Frontal cortex (tissue), 4 donors: ENCODE results near the gene ERVFRD-1. TPM values are rescaled to one million over a fixed set of nuclear protein-coding genes. Genes with fewer than 3 reads are reported as not detected.
"Not testable (repeated sequence)": the region's sequence is repeated elsewhere in the genome, so short reads cannot be mapped to it uniquely, and the experiment has no call there.

Source experiments
- DNase-seq, 2 donors: peaks; one replicate each; pipeline ENCODE4 v3.0.0; 2012; ENCODE audit warnings: low spot score in 2 of 2
- FAIRE-seq: peaks from 2 replicates; lab custom pipeline; 2012; peaks lifted over from hg19 to GRCh38; lab: Jason Lieb, UNC
- total RNA-seq: library from RNA; depleted of rRNA; stranded (reverse); fragments of >200 nt; gene quantifications from one replicate; pipeline ENCODE4 v1.2.3, GENCODE V29; 2014
- donor health status: control.
- donor health status: control.
- donor health status: control.

Gene ERVFRD-1
- total RNA-seq, 1 donor from 2014 or later = not detected

GRCh38 chr6:11130605-11131004, 19.1 kb upstream of the ERVFRD-1 start:
- no peak for DNase-seq
- FAIRE-seq = no peak

GRCh38 chr6:11129908-11130565, 18.5 kb upstream of the ERVFRD-1 start:
- FAIRE-seq (no peak), DNase-seq (no peak)

- no peak for FAIRE-seq
Observed at GRCh38 chr6:11128608-11129007, 17.1 kb upstream of the ERVFRD-1 start.

GRCh38 chr6:11126876-11127275, 15.4 kb upstream of the ERVFRD-1 start:
- FAIRE-seq = no peak
- no peak for DNase-seq

More at GRCh38 chr6:11128608-11129007, 17.1 kb upstream of the ERVFRD-1 start:
- DNase-seq = no peak

- FAIRE-seq = no peak
- no peak for DNase-seq
Observed at GRCh38 chr6:11123978-11124377, 12.5 kb upstream of the ERVFRD-1 start.

GRCh38 chr6:11122380-11122779, 10.9 kb upstream of the ERVFRD-1 start:
- DNase-seq = no peak
- FAIRE-seq = no peak

- no peak for FAIRE-seq
Observed at GRCh38 chr6:11121851-11122250, 10.3 kb upstream of the ERVFRD-1 start.

GRCh38 chr6:11120271-11121005, 8.9 kb upstream of the ERVFRD-1 start:
- FAIRE-seq (no peak), DNase-seq (no peak)

More at GRCh38 chr6:11121851-11122250, 10.3 kb upstream of the ERVFRD-1 start:
- DNase-seq = no peak

GRCh38 chr6:11115808-11116536, 4.4 kb upstream of the ERVFRD-1 start:
- not testable (repeated sequence) for FAIRE-seq, DNase-seq

- no peak for DNase-seq
- no peak for FAIRE-seq
Observed at GRCh38 chr6:11113038-11113437, 1.5 kb upstream of the ERVFRD-1 start.

GRCh38 chr6:11111769-11112437, 378 bp upstream of the ERVFRD-1 start:
- FAIRE-seq = no peak
- DNase-seq = no peak

- DNase-seq = no peak
- FAIRE-seq = no peak
Observed at GRCh38 chr6:11108726-11109125, 2.8 kb downstream of the ERVFRD-1 start.

- FAIRE-seq = no peak
- DNase-seq = no peak
Observed at GRCh38 chr6:11103065-11103464, 8.5 kb downstream of the ERVFRD-1 start.

- FAIRE-seq = no peak
- DNase-seq = no peak
Observed at GRCh38 chr6:11101417-11101816, 10.1 kb downstream of the ERVFRD-1 start.

GRCh38 chr6:11098004-11098403, 13.5 kb downstream of the ERVFRD-1 start:
- FAIRE-seq (no peak), DNase-seq (no peak)

- no peak for FAIRE-seq
- DNase-seq = no peak
Observed at GRCh38 chr6:11097476-11097875, 14.0 kb downstream of the ERVFRD-1 start.

- no peak for DNase-seq
- FAIRE-seq = no peak
Observed at GRCh38 chr6:11096109-11096508, 15.4 kb downstream of the ERVFRD-1 start.

- DNase-seq (no peak), FAIRE-seq (no peak)
Observed at GRCh38 chr6:11094941-11095340, 16.6 kb downstream of the ERVFRD-1 start.

- no peak for FAIRE-seq
- peak; percentile 38 to 53 for DNase-seq
Observed at GRCh38 chr6:11094411-11094851, 17.1 kb downstream of the ERVFRD-1 start.
